Epithelial cell of proximal tubule (primary cell): Measurements from ENCODE around the gene TFDP1. TPM values are rescaled to one million over a fixed set of nuclear protein-coding genes. Genes with fewer than 3 reads are reported as not detected.

Experiments used
- DNase-seq: peaks from one replicate; pipeline ENCODE4 v3.0.0-alpha.2; 2011; ENCODE audit warnings: low read depth
- H3K4me3 ChIP-seq: 2 replicates; pipeline ENCODE4 v1.5.1; 2011; ENCODE audit warnings: low read depth, mild to moderate bottlenecking, low read length
- total RNA-seq: library from RNA; depleted of rRNA; stranded (reverse); fragments of >200 nt; gene quantifications from 2 replicates; pipeline ENCODE4 v1.2.3, GENCODE V29; 2015
- TF ChIP-seq, protein P1 (sequence below): conservative IDR thresholded peaks from 2 replicates; pipeline ENCODE4 v1.5.1; 2012; ENCODE audit warnings: low read depth, mild to moderate bottlenecking, low read length

Gene TFDP1
- total RNA-seq, 1 donor from 2014 or later, result 105 TPM

GRCh38 chr13:113610266-113610665 is 25.7 kb downstream of the TFDP1 start:
- TF ChIP-seq, protein P1, sequence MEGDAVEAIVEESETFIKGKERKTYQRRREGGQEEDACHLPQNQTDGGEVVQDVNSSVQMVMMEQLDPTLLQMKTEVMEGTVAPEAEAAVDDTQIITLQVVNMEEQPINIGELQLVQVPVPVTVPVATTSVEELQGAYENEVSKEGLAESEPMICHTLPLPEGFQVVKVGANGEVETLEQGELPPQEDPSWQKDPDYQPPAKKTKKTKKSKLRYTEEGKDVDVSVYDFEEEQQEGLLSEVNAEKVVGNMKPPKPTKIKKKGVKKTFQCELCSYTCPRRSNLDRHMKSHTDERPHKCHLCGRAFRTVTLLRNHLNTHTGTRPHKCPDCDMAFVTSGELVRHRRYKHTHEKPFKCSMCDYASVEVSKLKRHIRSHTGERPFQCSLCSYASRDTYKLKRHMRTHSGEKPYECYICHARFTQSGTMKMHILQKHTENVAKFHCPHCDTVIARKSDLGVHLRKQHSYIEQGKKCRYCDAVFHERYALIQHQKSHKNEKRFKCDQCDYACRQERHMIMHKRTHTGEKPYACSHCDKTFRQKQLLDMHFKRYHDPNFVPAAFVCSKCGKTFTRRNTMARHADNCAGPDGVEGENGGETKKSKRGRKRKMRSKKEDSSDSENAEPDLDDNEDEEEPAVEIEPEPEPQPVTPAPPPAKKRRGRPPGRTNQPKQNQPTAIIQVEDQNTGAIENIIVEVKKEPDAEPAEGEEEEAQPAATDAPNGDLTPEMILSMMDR, result no peak
- H3K4me3 ChIP-seq, result no peak overlapping the region
- no peak for DNase-seq

GRCh38 chr13:113611996-113612395 is 27.4 kb downstream of the TFDP1 start:
- DNase-seq, result no peak
- TF ChIP-seq, protein P1, result no peak
- no peak overlapping the region for H3K4me3 ChIP-seq

GRCh38 chr13:113612607-113613006 is 28.1 kb downstream of the TFDP1 start:
- no peak for DNase-seq

GRCh38 chr13:113613789-113614379 is 29.3 kb downstream of the TFDP1 start:
- no peak for DNase-seq
- TF ChIP-seq, protein P1, result no peak
- no peak overlapping the region for H3K4me3 ChIP-seq

More at GRCh38 chr13:113612607-113613006, 28.1 kb downstream of the TFDP1 start:
- no peak overlapping the region for H3K4me3 ChIP-seq
- TF ChIP-seq, protein P1, result no peak

- TF ChIP-seq, protein P1, result no peak
- H3K4me3 ChIP-seq, result no peak overlapping the region
- DNase-seq, result no peak
Observed at GRCh38 chr13:113616281-113616906, 31.8 kb downstream of the TFDP1 start.

- DNase-seq, result no peak
- TF ChIP-seq, protein P1, result no peak
- no peak overlapping the region for H3K4me3 ChIP-seq
Observed at GRCh38 chr13:113616991-113617749, 32.6 kb downstream of the TFDP1 start.
